ENCODE results near the gene RXRG. TPM values are rescaled to one million over a fixed set of nuclear protein-coding genes. Genes with fewer than 3 reads are reported as not detected.

The RXRG gene
- total RNA-seq, 1 experiment from 2014 or later = not detected

DNA sequence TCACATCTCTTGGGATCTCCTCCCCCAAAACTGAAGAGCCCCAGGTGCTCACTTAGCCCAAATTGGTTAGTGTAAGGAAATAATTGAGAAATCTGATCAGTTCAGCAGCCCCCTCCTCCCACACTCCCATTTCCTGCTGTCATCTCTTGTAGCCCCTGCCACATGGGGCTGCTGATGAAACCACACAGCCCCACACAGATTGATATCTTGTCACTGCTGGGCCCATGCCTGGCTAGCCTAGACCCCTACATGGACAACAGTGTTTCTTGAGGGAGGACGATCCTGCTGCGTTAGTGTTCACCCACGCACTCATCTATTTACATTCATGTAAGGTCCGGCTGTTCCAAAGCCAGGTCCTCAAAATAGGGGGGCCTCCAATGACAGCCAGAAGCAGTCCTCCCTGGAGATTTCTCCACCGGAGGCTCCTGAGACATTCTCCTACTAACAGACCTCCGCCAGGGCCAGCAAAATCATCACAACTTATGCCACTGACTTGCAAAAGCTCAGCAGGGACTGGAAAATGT lies 23.9 kb upstream of the RXRG start:
- no peak overlapping the region for H3K23ac ChIP-seq (ENCODE audit: insufficient read length, low read depth, low read length)
- no peak overlapping the region for H3K27ac ChIP-seq (ENCODE audit: insufficient read length, low read depth, low read length)
- H3K14ac ChIP-seq (ENCODE audit: insufficient read depth, low read length) = no peak overlapping the region
- DNase-seq = no peak
- H3K18ac ChIP-seq (ENCODE audit: insufficient read length, low read depth, low read length) = no peak overlapping the region
- Mint-ChIP-seq H3K27ac (no peak overlapping the region), H3K27me3 (ENCODE audit: low read depth) (peaks cover 10% of the 10 kb centered on the region), H3K9me3 (no peaks in the 10 kb centered on the region; a peak in 1 of 5 replicates), H3K36me3 (ENCODE audit: insufficient read depth in 1 of 3, low read depth in 3 of 3) (no peaks in the 10 kb centered on the region; a peak in 1 of 7 replicates), H3K4me3 (no peak overlapping the region), H3K4me1 (peaks cover 22 to 24% of the 10 kb centered on the region in 2 experiments)
- H2BK12ac ChIP-seq (ENCODE audit: insufficient read length, low read depth, low read length) = no peak overlapping the region
- H3K27me3 ChIP-seq (ENCODE audit: insufficient read depth, low read length) = no peaks in the 10 kb centered on the region
- H4K91ac ChIP-seq (ENCODE audit: insufficient read length, low read depth, low read length) = no peak overlapping the region
- no CpG with 5 or more reads among the region's 6 CpGs for WGBS (ENCODE audit: extremely low coverage, insufficient read length, low lambda C conversion rate)
- H2BK5ac ChIP-seq (ENCODE audit: insufficient read length, low read length) = no peak overlapping the region
- H2AFZ ChIP-seq (ENCODE audit: low read length) = no peak overlapping the region
- no peak overlapping the region for H2AK5ac ChIP-seq (ENCODE audit: insufficient read length, low read length)
- no peak overlapping the region for H3K56ac ChIP-seq (ENCODE audit: insufficient read length, low read depth, low read length)
- H3K23me2 ChIP-seq (ENCODE audit: insufficient read length, low read depth, low read length, poor library complexity, severe bottlenecking) = no peaks in the 10 kb centered on the region
- H3T11ph ChIP-seq (ENCODE audit: low read length) = no peak overlapping the region
- H2BK15ac ChIP-seq (ENCODE audit: low read depth, low read length) = no peak overlapping the region
- H3K79me1 ChIP-seq (ENCODE audit: insufficient read depth, low read depth, low read length, poor library complexity, severe bottlenecking) = no peaks in the 10 kb centered on the region
- H3K4me1 ChIP-seq (ENCODE audit: insufficient read depth, low read length) = peaks cover 8% of the 10 kb centered on the region; the same call in 1 of the 2 replicates
- H2BK20ac ChIP-seq (ENCODE audit: low read depth, low read length, poor library complexity, severe bottlenecking) = no peak overlapping the region
- no peaks in the 10 kb centered on the region for H3K79me2 ChIP-seq (ENCODE audit: insufficient read depth, low read length)
- no peak overlapping the region for H3K4ac ChIP-seq (ENCODE audit: low read depth, low read length)
- no peaks in the 10 kb centered on the region for H4K20me1 ChIP-seq (ENCODE audit: control insufficient read depth, insufficient read depth, insufficient read length)
- H4K8ac ChIP-seq (replicated peaks; ENCODE audit: insufficient read length, low read depth, low read length) = no peak overlapping the region
- no peak overlapping the region for H3K9ac ChIP-seq (ENCODE audit: extremely low read depth, insufficient read length, low read length)
- no peaks in the 10 kb centered on the region for H3K9me3 ChIP-seq (ENCODE audit: control insufficient read depth, low read depth, low read length)
- no peak overlapping the region for H4K5ac ChIP-seq (ENCODE audit: insufficient read length, low read depth, low read length)
- no peak overlapping the region for H3K4me2 ChIP-seq (ENCODE audit: insufficient read depth, insufficient read length, low read length)
- no peak for TF ChIP-seq CTCF (conservative IDR thresholded peaks at IDR 0.05)
- H2BK120ac ChIP-seq (ENCODE audit: low read depth, low read length, poor library complexity, severe bottlenecking) = no peak overlapping the region

Data from H9 (cell line).